Motor neuron (in vitro differentiated cells): ENCODE data around the gene LRTM2. TPM values are rescaled to one million over a fixed set of nuclear protein-coding genes. Genes with fewer than 3 reads are reported as not detected.

Experiments
- ATAC-seq, 8 experiments: fragments of 200-7000 bp; cut with Tn5 transposase; replicated peaks in 6 of 8; 2 replicates each; pipeline ENCODE4 v1.8.0; 2021; ENCODE audit warnings: mild to moderate bottlenecking in 8 of 8, moderate library complexity in 8 of 8
- H3K27ac ChIP-seq, 2 donors: fragments of 250-450 bp; sonication (Bioruptor Pico); 2 replicates each; pipeline ENCODE4 v1.9.0; 2021; ENCODE audit warnings: antibody characterized with exemption in 2 of 2, mild to moderate bottlenecking in 2 of 2, moderate library complexity in 1 of 2
- H3K4me1 ChIP-seq, 2 donors: fragments of 250-450 bp; sonication (Bioruptor Pico); replicated peaks in 1 of 2; 2 replicates each; pipeline ENCODE4 v1.6.1; 2021; ENCODE audit warnings: antibody characterized with exemption in 2 of 2, mild to moderate bottlenecking in 2 of 2, moderate library complexity in 1 of 2
- H3K4me3 ChIP-seq, 5 donors: fragments of 250-450 bp; sonication (Bioruptor Pico); 2 replicates each; pipeline ENCODE4 v1.9.0; 2021; ENCODE audit warnings: antibody characterized with exemption in 5 of 5, mild to moderate bottlenecking in 5 of 5, moderate library complexity in 4 of 5
- WGBS, 10 experiments: fragments of 450-650 bp; shearing (Covaris generic); methylation state at CpG; one replicate each; pipeline ENCODE4 v1.0.0; 2022; 5-methylcytosine and 5-hydroxymethylcytosine counted together
- in situ Hi-C, 9 experiments: fragments of 400-800 bp; cut with MboI; loops; one replicate each; pipeline ENCODE4 v1.15.0; 2021; ENCODE audit warnings: low sequenced_read_pairs in 9 of 9, low pct_unique_long_range_greater_than_20kb in 2 of 9; ENCODE audit not compliant: unreplicated experiment in 9 of 9
- total RNA-seq, 8 experiments: library from RNA; unstranded; fragments of 300-600 nt; gene quantifications; 2 replicates each; pipeline versions ENCODE4 v1.2.3 to v1.2.4, GENCODE V29; 2022

Gene LRTM2
- total RNA-seq, 8 experiments from 2014 or later = under 0.01 to 0.76 (median 0.25) TPM

- Histone ChIP-seq H3K27ac (no peak overlapping the region), H3K4me1 (peaks cover 8 to 16% of the 10 kb centered on the region in 2 donors), H3K4me3 (no peak overlapping the region)
- in situ Hi-C loops = no loop called here
- WGBS, 10 experiments = 38 to 95% (median 58%) methylated on average over 2 to 11 of the region's 24 CpGs; no CpG with 5 or more reads in 4 of the 10 experiments
- ATAC-seq = no peak
Measured at GRCh38 chr12:1870998-1871917, 50.9 kb downstream of the LRTM2 start.

GRCh38 chr12:1872001-1872400, 51.6 kb downstream of the LRTM2 start:
- Histone ChIP-seq H3K4me3 (no peak overlapping the region), H3K27ac (no peak overlapping the region), H3K4me1 (peaks cover 8 to 16% of the 10 kb centered on the region in 2 donors)
- in situ Hi-C loops = no loop called here
- 0 to 100% (median 77%) methylated on average over 2 to 5 of the region's 6 CpGs for WGBS, 10 experiments
- no peak for ATAC-seq

- no peak for ATAC-seq
- no peak overlapping the region for H3K4me3 ChIP-seq
- WGBS, 10 experiments = 0 to 100% (median 79%) methylated on average over 1 to 4 of the region's 7 CpGs; no CpG with 5 or more reads in 4 of the 10 experiments
- no peak overlapping the region for H3K27ac ChIP-seq
- in situ Hi-C loops = no loop called here
- H3K4me1 ChIP-seq = peaks cover 8 to 16% of the 10 kb centered on the region in 2 donors
Measured at GRCh38 chr12:1872448-1872847, 52.1 kb downstream of the LRTM2 start.

GRCh38 chr12:1873531-1874510, 53.5 kb downstream of the LRTM2 start:
- no peak overlapping the region for H3K4me3 ChIP-seq
- no peak overlapping the region for H3K27ac ChIP-seq
- ATAC-seq = peak in 3 of 8 experiments; percentile 17 to 51 (median 38)
- in situ Hi-C loops = no loop called here
- peaks cover 8 to 16% of the 10 kb centered on the region in 2 donors for H3K4me1 ChIP-seq
- WGBS, 10 experiments = 0 to 83% (median 45%) methylated on average over 1 to 4 of the region's 5 CpGs; no CpG with 5 or more reads in 2 of the 10 experiments

- H3K4me1 ChIP-seq = peaks cover 8 to 16% of the 10 kb centered on the region in 2 donors
- in situ Hi-C loops = no loop called here
- H3K27ac ChIP-seq = no peak overlapping the region
- 33 to 97% (median 80%) methylated on average over 1 to 4 of the region's 6 CpGs; no CpG with 5 or more reads in 3 of the 10 experiments for whole genome bisulfite sequencing, 10 experiments
- no peak for ATAC-seq
- H3K4me3 ChIP-seq = no peak overlapping the region
Measured at GRCh38 chr12:1875608-1876007, 55.2 kb downstream of the LRTM2 start.

GRCh38 chr12:1876086-1876485, 55.7 kb downstream of the LRTM2 start:
- Histone ChIP-seq H3K4me1 (peaks cover 8 to 16% of the 10 kb centered on the region in 2 donors), H3K4me3 (no peak overlapping the region), H3K27ac (no peak overlapping the region)
- in situ Hi-C loops = no loop called here
- no peak for ATAC-seq
- WGBS, 10 experiments = 7 to 88% (median 71%) methylated on average over 1 to 3 of the region's 3 CpGs; no CpG with 5 or more reads in 1 of the 10 experiments

GRCh38 chr12:1877169-1877878, 57.0 kb downstream of the LRTM2 start:
- H3K4me1 ChIP-seq = peaks cover 8 to 16% of the 10 kb centered on the region in 2 donors
- no peak for ATAC-seq
- no peak overlapping the region for H3K27ac ChIP-seq
- no peak overlapping the region for H3K4me3 ChIP-seq
- in situ Hi-C loops = no loop called here
- 22 to 100% (median 72%) methylated on average over 1 to 8 of the region's 8 CpGs for WGBS, 10 experiments

GRCh38 chr12:1878214-1878613, 57.8 kb downstream of the LRTM2 start:
- in situ Hi-C loops = no loop called here
- H3K4me1 ChIP-seq = peaks cover 8 to 16% of the 10 kb centered on the region in 2 donors
- H3K27ac ChIP-seq = no peak overlapping the region
- WGBS, 10 experiments = 33 to 100% (median 85%) methylated on average over 1 to 8 of the region's 10 CpGs; no CpG with 5 or more reads in 2 of the 10 experiments
- no peak for ATAC-seq
- H3K4me3 ChIP-seq = no peak overlapping the region

GRCh38 chr12:1878695-1879094, 58.3 kb downstream of the LRTM2 start:
- no peak overlapping the region for H3K27ac ChIP-seq
- in situ Hi-C loops = no loop called here
- no peak overlapping the region for H3K4me3 ChIP-seq
- ATAC-seq = no peak
- peaks cover 6 to 13% of the 10 kb centered on the region in 2 donors for H3K4me1 ChIP-seq
- WGBS, 10 experiments = 11 to 88% methylated on average over 1 of the region's 5 CpGs; no CpG with 5 or more reads in 8 of the 10 experiments

- Histone ChIP-seq H3K4me3 (no peak overlapping the region), H3K27ac (no peak overlapping the region), H3K4me1 (peaks cover 0 to 6% of the 10 kb centered on the region in 2 donors)
- in situ Hi-C loops = no loop called here
- WGBS, 10 experiments = 46 to 86% (median 78%) methylated on average over 2 to 7 of the region's 10 CpGs; no CpG with 5 or more reads in 6 of the 10 experiments
- no peak for ATAC-seq
Measured at GRCh38 chr12:1879633-1880032, 59.3 kb downstream of the LRTM2 start.

GRCh38 chr12:1880153-1880845, 59.9 kb downstream of the LRTM2 start:
- WGBS, 10 experiments = 20 to 98% (median 68%) methylated on average over 1 to 9 of the region's 18 CpGs; no CpG with 5 or more reads in 2 of the 10 experiments
- ATAC-seq = no peak
- in situ Hi-C loops = no loop called here
- peaks cover 0 to 6% of the 10 kb centered on the region in 2 donors for H3K4me1 ChIP-seq
- no peak overlapping the region for H3K27ac ChIP-seq
- no peak overlapping the region for H3K4me3 ChIP-seq

GRCh38 chr12:1880876-1881275, 60.5 kb downstream of the LRTM2 start:
- ATAC-seq = no peak
- H3K27ac ChIP-seq = no peak overlapping the region
- no peak overlapping the region for H3K4me3 ChIP-seq
- H3K4me1 ChIP-seq = no peaks in the 10 kb centered on the region
- in situ Hi-C loops = no loop called here
- 29 to 94% (median 80%) methylated on average over 1 to 6 of the region's 7 CpGs; no CpG with 5 or more reads in 4 of the 10 experiments for WGBS, 10 experiments
